Sigmoid colon (tissue), 7 donors: ENCODE results near the gene TWF2. TPM values are rescaled to one million over a fixed set of nuclear protein-coding genes. Genes with fewer than 3 reads are reported as not detected.

Source experiments
- DNase-seq: peaks from one replicate; pipeline ENCODE4 v3.0.0-alpha.2; 2019
- H3K27ac ChIP-seq, 4 donors: fragments of 200-600 bp; sonication (generic); one replicate each; pipeline ENCODE4 v1.5.1; 2016 to 2019; ENCODE audit warnings: mild to moderate bottlenecking in 1 of 4
- H3K27me3 ChIP-seq, 3 donors: fragments of 200-600 bp; sonication (generic); one replicate each; pipeline ENCODE4 v1.5.1; 2019; ENCODE audit warnings: mild to moderate bottlenecking in 1 of 3
- H3K36me3 ChIP-seq, 4 donors: fragments of 200-600 bp; sonication (generic); one replicate each; pipeline ENCODE4 v1.5.1; 2016 to 2019
- H3K4me1 ChIP-seq, 4 donors: fragments of 200-600 bp; sonication (generic); one replicate each; pipeline ENCODE4 v1.5.1; 2017 to 2019
- H3K4me3 ChIP-seq, 4 donors: fragments of 200-600 bp; sonication (generic); one replicate each; pipeline ENCODE4 v1.5.1; 2017 to 2019; ENCODE audit warnings: mild to moderate bottlenecking in 2 of 4, moderate library complexity in 1 of 4
- H3K9me3 ChIP-seq, 4 donors: fragments of 200-600 bp in 3 of 4; sonication (generic) in 3 of 4; one replicate each; pipeline versions ENCODE4 v1.5.1 to v1.6.1; 2013 to 2019
- EP300 ChIP-seq, 4 donors: sonication (generic); formaldehyde crosslinking; IDR thresholded peaks; one replicate each; pipeline ENCODE4 v1.6.1; 2017; ENCODE audit warnings: antibody characterized with exemption in 4 of 4
- POLR2A ChIP-seq, 2 donors: fragments of 450-650 bp; IDR thresholded peaks; one replicate each; pipeline ENCODE4 v1.6.1; 2016; ENCODE audit warnings: antibody characterized with exemption in 2 of 2, mild to moderate bottlenecking in 2 of 2, moderate library complexity in 2 of 2
- POLR2AphosphoS5 ChIP-seq, 4 donors: sonication (generic); formaldehyde crosslinking; IDR thresholded peaks; one replicate each; pipeline ENCODE4 v1.6.1; 2017; ENCODE audit warnings: antibody characterized with exemption in 4 of 4
- WGBS, 2 donors: extraction: QIAGEN DNeasy Blood & Tissue Kit; methylation state at CpG; one replicate each; pipeline ENCODE4 v1.1.7; 2013; 5-methylcytosine and 5-hydroxymethylcytosine counted together
- intact Hi-C: fragments of 100-400 bp; cut with DNase I; formaldehyde crosslinking; loops from one replicate; pipeline ENCODE4 v1.15.1; 2023
- polyA plus RNA-seq, 3 donors: library from polyadenylated mRNA; stranded (reverse); fragments of 200-250 nt; gene quantifications; one replicate each; pipeline ENCODE4 v1.2.3, GENCODE V29; 2013
- total RNA-seq, 4 donors: library from RNA; depleted of rRNA; stranded (reverse); fragments of >200 nt; gene quantifications; one replicate each; pipeline ENCODE4 v1.1.0, GENCODE V29; 2016
- TF ChIP-seq, protein P1 (sequence below), 4 experiments: fragments of 450-650 bp in 3 of 4; fragments of 200-600 bp in 1 of 4; IDR thresholded peaks; one replicate each; pipeline ENCODE4 v1.5.1; 2016 to 2019; ENCODE audit warnings: antibody characterized with exemption in 4 of 4, mild to moderate bottlenecking in 3 of 4, moderate library complexity in 2 of 4
- donor health status: healthy with polysubstance abuse.
- donor health status: Bipolar disorder and iron deficiency.
- donor health status: healthy.

The TWF2 gene
- total and polyA plus RNA-seq, 7 donors: 40.4 to 79.3 (median 57.3) TPM

DNA sequence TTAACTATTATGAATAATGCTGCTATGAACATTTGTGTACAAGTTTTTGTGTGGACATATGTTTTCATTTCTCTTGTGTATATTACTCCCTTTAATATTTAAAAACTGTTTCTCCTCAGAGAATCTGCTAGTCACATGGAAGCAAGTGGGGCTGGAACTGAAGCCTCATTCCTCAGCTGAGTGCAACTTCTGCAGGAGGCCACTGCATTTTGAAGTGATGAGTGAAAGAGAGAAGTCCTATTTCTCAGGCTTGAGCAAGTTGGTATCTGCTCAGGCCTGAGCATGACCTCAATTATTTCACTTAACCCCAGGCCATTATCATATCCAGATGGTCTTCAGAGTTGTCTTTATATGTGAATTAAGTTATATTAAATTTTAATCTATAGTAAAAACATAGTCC, 25.1 kb downstream of the TWF2 start:
- no peak overlapping the region for H3K27ac ChIP-seq
- TF ChIP-seq EP300 (IDR thresholded peaks at IDR 0.05) (no peak), POLR2AphosphoS5 (IDR thresholded peaks at IDR 0.05) (no peak), POLR2A (IDR thresholded peaks at IDR 0.05) (no peak)
- TF ChIP-seq, protein P1, sequence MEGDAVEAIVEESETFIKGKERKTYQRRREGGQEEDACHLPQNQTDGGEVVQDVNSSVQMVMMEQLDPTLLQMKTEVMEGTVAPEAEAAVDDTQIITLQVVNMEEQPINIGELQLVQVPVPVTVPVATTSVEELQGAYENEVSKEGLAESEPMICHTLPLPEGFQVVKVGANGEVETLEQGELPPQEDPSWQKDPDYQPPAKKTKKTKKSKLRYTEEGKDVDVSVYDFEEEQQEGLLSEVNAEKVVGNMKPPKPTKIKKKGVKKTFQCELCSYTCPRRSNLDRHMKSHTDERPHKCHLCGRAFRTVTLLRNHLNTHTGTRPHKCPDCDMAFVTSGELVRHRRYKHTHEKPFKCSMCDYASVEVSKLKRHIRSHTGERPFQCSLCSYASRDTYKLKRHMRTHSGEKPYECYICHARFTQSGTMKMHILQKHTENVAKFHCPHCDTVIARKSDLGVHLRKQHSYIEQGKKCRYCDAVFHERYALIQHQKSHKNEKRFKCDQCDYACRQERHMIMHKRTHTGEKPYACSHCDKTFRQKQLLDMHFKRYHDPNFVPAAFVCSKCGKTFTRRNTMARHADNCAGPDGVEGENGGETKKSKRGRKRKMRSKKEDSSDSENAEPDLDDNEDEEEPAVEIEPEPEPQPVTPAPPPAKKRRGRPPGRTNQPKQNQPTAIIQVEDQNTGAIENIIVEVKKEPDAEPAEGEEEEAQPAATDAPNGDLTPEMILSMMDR (IDR thresholded peaks at IDR 0.05): no peak
- H3K4me3 ChIP-seq: no peak overlapping the region
- H3K4me1 ChIP-seq: peaks cover 0 to 25% (median 16%) of the 10 kb centered on the region in 4 donors
- H3K9me3 ChIP-seq: no peaks in the 10 kb centered on the region
- no peaks in the 10 kb centered on the region for H3K27me3 ChIP-seq
- peaks cover 51 to 67% (median 59%) of the 10 kb centered on the region in 4 donors for H3K36me3 ChIP-seq
- intact Hi-C loops: no loop called here
- DNase-seq: no peak

DNA sequence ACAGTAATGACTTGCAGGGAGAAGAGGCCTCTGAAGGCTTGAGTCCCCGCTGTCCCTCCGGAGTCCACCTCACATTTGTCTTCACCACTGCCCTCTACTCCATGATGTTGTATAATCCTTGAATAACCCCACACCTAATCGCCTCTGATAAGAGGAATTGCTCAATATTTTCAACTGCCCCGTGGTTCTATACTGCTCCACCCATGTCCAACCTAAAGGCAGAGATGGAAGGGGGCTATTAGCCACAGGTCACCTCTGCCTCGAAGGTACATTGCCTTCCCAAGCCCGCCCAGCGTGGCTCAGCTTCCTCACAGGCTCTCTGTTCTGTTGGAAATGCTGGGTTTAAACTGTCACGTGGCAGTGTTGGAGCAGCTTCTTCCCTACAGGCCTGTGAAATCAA, 26.0 kb downstream of the TWF2 start:
- no peak overlapping the region for H3K4me3 ChIP-seq
- no peak for DNase-seq
- WGBS, 2 donors: 60 to 90% methylated on average over 8 of the region's 8 CpGs
- H3K27ac ChIP-seq: no peak overlapping the region
- H3K27me3 ChIP-seq: no peaks in the 10 kb centered on the region
- TF ChIP-seq POLR2AphosphoS5 (IDR thresholded peaks at IDR 0.05) (no peak), EP300 (IDR thresholded peaks at IDR 0.05) (no peak), POLR2A (IDR thresholded peaks at IDR 0.05) (no peak)
- TF ChIP-seq, protein P1 (IDR thresholded peaks at IDR 0.05): no peak
- H3K4me1 ChIP-seq: peaks cover 0 to 21% (median 16%) of the 10 kb centered on the region in 4 donors
- no peaks in the 10 kb centered on the region for H3K9me3 ChIP-seq
- intact Hi-C loops: no loop called here
- peaks cover 53 to 76% (median 67%) of the 10 kb centered on the region in 4 donors for H3K36me3 ChIP-seq

DNA sequence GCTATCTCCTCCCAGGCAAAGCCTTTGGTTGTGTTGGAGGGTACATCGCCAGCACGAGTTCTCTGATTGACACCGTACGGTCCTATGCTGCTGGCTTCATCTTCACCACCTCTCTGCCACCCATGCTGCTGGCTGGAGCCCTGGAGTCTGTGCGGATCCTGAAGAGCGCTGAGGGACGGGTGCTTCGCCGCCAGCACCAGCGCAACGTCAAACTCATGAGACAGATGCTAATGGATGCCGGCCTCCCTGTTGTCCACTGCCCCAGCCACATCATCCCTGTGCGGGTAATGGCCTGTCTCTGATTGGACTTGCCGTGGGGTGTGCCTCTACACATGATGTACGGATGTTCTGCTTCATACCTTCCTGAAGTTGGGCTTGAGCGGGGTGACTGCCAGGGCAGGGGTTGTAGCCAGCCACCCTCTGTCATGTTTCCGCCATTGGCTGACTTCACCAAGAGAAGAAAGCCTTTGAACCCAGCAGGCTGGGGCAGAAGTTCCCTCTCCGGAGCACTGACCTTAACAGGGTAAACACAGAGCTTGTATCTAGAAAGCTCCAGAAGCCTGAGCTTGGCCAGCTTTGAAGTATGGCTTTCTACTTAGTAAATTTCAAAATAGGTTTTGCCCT, 27.6 kb downstream of the TWF2 start:
- TF ChIP-seq POLR2AphosphoS5 (IDR thresholded peaks at IDR 0.05) (no peak), POLR2A (IDR thresholded peaks at IDR 0.05) (no peak), EP300 (IDR thresholded peaks at IDR 0.05) (no peak)
- TF ChIP-seq, protein P1 (IDR thresholded peaks at IDR 0.05): no peak
- Histone ChIP-seq H3K36me3 (peaks cover 60 to 92% (median 82%) of the 10 kb centered on the region in 4 donors), H3K27me3 (no peaks in the 10 kb centered on the region), H3K27ac (no peak overlapping the region), H3K9me3 (no peaks in the 10 kb centered on the region), H3K4me1 (peaks cover 0 to 5% (median 3%) of the 10 kb centered on the region in 4 donors), H3K4me3 (no peak overlapping the region)
- no peak for DNase-seq
- WGBS, 2 donors: 95 to 97% methylated on average over 18 of the region's 18 CpGs
- intact Hi-C loops: no loop called here

DNA sequence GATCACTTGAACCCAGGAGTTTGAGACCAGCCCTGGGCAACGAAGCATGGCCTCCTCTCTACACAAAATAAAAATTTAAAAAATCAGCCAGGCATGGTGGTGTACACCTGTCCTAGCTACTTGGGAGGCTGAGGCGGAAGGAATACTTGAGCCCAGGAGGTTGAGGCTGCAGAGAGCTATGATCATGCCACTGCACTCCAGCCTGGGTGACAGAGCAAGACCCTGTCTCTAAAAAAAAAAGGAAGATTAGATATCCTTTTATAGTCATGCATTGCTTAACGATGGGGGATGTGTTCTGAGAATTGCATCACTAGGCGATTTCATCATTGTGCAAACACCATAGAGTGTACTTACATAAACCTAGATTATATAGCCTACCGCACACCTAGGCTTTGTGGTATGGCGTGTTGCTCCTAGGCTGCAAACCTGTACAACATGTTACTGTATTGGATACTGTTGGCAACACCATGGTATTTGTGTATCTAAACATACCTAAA, 28.4 kb downstream of the TWF2 start:
- no peaks in the 10 kb centered on the region for H3K9me3 ChIP-seq
- no peaks in the 10 kb centered on the region for H3K4me1 ChIP-seq
- H3K27me3 ChIP-seq: no peaks in the 10 kb centered on the region
- H3K27ac ChIP-seq: no peak overlapping the region
- H3K4me3 ChIP-seq: no peak overlapping the region
- H3K36me3 ChIP-seq: peaks cover 60 to 100% (median 88%) of the 10 kb centered on the region in 4 donors
- intact Hi-C loops: no loop called here
- WGBS, 2 donors: 29 to 68% methylated on average over 6 of the region's 6 CpGs
- TF ChIP-seq POLR2A (IDR thresholded peaks at IDR 0.05) (no peak), POLR2AphosphoS5 (IDR thresholded peaks at IDR 0.05) (no peak), EP300 (IDR thresholded peaks at IDR 0.05) (no peak)
- TF ChIP-seq, protein P1 (IDR thresholded peaks at IDR 0.05): no peak
- no peak for DNase-seq

DNA sequence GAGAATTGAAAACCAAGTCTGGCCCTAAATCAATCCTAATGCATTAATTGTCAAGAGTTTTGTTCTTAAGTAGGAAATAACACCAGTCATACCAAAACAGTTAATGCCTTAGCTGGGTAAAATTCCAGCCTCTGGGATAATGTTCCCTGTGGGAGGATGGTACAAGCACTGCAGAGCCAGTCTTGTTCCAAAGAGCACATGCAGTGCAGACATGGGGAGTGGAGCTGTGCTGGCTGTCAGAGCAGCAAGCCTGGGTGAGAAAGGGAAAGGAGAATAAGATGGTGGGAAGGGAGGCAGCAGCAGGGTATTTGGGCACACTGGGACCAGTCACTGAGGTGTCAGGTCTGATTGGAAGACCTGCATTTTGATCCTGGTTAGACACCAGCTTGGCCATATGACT, 28.9 kb downstream of the TWF2 start:
- no peak for DNase-seq
- peaks cover 61 to 100% (median 90%) of the 10 kb centered on the region in 4 donors for H3K36me3 ChIP-seq
- intact Hi-C loops: no loop called here
- H3K4me3 ChIP-seq: no peak overlapping the region
- no peaks in the 10 kb centered on the region for H3K9me3 ChIP-seq
- no peak overlapping the region for H3K27ac ChIP-seq
- no peaks in the 10 kb centered on the region for H3K27me3 ChIP-seq
- no peak for TF ChIP-seq EP300 (IDR thresholded peaks at IDR 0.05)
- no peak for TF ChIP-seq POLR2AphosphoS5 (IDR thresholded peaks at IDR 0.05)
- TF ChIP-seq, protein P1 (IDR thresholded peaks at IDR 0.05): no peak
- no peak for TF ChIP-seq POLR2A (IDR thresholded peaks at IDR 0.05)
- no peaks in the 10 kb centered on the region for H3K4me1 ChIP-seq
